ENCODE results near the gene USF1. TPM values are rescaled to one million over a fixed set of nuclear protein-coding genes. Genes with fewer than 3 reads are reported as not detected.

USF1 gene
- total RNA-seq, 4 donors from 2014 or later = 44.8 to 87.5 (median 61.4) TPM

- no peak for DNase-seq (ENCODE audit: low spot score)
- ATAC-seq (ENCODE audit: low FRiP score) = peak; percentile 57
- no peak for TF ChIP-seq CTCF (IDR thresholded peaks at IDR 0.05)
Measured at GRCh38 chr1:161008869-161009510, 36.8 kb downstream of the USF1 start.

GRCh38 chr1:161007369-161007768 is 38.4 kb downstream of the USF1 start:
- DNase-seq (ENCODE audit: low spot score) (no peak), ATAC-seq (ENCODE audit: low FRiP score) (no peak)
- TF ChIP-seq CTCF (IDR thresholded peaks at IDR 0.05) = no peak

GRCh38 chr1:161006563-161006962 is 39.2 kb downstream of the USF1 start:
- no peak for ATAC-seq (ENCODE audit: low FRiP score)
- no peak for DNase-seq (ENCODE audit: low spot score)
- TF ChIP-seq CTCF (IDR thresholded peaks at IDR 0.05) = no peak

- ATAC-seq (ENCODE audit: low FRiP score) (no peak), DNase-seq (ENCODE audit: low spot score) (no peak)
- TF ChIP-seq CTCF (IDR thresholded peaks at IDR 0.05) = no peak
Measured at GRCh38 chr1:161001525-161001924, 44.3 kb downstream of the USF1 start.

- TF ChIP-seq CTCF (IDR thresholded peaks at IDR 0.05) = no peak
- ATAC-seq (ENCODE audit: low FRiP score) (no peak), DNase-seq (ENCODE audit: low spot score) (no peak)
Measured at GRCh38 chr1:161000736-161001480, 44.9 kb downstream of the USF1 start.

GRCh38 chr1:160999376-160999775 is 46.4 kb downstream of the USF1 start:
- no peak for TF ChIP-seq CTCF (IDR thresholded peaks at IDR 0.05)
- ATAC-seq (ENCODE audit: low FRiP score) (no peak), DNase-seq (ENCODE audit: low spot score) (no peak)
